Stimulated activated CD8-positive, alpha-beta memory T cell treated with anti-CD3 and anti-CD28 coated beads, Interleukin-15, amount 100 ng/mL, for 48 hours (primary cell): ENCODE measurements around the gene FBF1.
"Not testable (repeated sequence)": the region's sequence is repeated elsewhere in the genome, so short reads cannot be mapped to it uniquely, and the experiment has no call there.

Experiments used
- DNase-seq, 2 donors: peaks; one replicate each; pipeline ENCODE4 v3.0.0-alpha.2; 2020; ENCODE audit warnings: low read depth in 2 of 2

The FBF1 gene

DNA sequence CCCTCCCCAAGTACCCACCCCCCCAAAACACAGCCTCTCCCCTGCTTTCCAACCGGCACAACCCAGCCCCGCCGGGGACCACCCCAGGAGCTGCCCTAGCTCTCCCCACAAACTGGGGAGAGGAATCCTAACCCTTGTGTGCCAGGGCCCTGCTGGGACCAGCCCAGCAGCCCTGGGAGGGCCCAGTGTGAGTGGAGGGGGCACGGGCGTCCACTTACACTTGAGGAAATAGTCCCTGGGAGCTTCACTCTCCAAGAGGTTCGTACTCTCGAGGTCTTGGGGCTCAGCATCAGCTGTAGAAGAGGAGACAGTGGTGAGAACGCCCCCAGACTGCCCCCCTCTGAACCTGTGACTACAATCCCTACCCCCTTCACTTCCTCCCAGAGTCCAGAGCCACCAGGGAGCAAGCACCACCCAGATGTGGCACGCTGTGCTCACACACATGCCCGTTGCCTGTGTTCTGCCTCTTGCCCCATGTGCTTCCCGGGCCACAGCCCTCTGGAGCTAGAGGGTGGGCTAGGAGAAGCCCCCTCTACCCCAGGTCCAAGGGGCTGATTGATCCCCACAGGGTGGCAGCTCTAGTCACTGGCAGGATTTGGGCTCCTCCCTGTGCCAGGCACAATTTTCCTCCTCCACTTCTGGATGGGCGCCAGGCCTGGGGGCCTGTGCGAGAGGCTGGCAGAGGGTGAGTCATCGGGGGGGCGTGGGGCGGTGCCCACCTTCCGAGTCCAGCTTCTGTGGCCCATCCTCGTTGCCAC, 65.5 kb downstream of the FBF1 start:
- DNase-seq = no peak

DNA sequence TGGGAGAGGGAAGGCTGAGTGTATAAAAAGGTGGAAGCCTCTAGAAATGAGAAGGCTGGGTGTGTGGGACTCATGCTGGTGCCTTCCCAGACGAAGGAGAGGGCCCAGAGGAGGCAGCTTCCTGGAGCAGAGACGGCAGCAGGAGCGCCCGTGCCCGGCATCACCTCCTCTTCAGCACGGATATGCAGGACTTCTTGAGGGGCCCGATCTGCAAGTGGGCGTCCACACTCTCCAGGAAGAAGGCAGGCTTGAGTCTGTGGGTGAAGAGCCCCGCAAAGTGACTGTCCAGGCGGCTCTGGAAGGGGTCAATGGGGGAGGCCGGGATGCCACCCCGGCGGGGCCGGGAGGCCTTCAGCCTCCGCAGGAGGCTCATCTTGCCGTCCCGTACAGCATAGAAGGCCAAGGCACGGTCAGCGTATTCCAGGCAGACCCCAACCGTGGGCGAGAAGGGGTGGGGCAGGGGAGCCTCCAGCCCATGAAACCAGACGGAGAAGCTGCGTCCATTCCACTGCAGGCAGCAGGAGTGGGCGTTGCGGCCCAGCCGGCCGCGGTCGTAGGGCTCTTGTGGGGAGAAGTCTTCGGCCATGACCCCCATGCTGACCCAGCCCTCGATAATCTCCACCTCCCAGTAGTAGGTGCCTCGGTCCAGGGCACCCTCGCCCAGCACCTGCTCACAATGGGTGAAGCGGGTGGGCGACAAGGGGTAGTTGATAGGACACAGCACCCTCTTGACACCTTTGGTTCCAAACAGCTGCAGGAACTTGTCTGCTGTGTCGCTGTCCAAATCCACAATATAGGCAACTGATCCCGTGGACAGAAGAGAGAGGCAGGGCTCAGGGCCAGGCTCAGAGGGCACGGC, 66.3 kb downstream of the FBF1 start:
- no peak for DNase-seq

DNA sequence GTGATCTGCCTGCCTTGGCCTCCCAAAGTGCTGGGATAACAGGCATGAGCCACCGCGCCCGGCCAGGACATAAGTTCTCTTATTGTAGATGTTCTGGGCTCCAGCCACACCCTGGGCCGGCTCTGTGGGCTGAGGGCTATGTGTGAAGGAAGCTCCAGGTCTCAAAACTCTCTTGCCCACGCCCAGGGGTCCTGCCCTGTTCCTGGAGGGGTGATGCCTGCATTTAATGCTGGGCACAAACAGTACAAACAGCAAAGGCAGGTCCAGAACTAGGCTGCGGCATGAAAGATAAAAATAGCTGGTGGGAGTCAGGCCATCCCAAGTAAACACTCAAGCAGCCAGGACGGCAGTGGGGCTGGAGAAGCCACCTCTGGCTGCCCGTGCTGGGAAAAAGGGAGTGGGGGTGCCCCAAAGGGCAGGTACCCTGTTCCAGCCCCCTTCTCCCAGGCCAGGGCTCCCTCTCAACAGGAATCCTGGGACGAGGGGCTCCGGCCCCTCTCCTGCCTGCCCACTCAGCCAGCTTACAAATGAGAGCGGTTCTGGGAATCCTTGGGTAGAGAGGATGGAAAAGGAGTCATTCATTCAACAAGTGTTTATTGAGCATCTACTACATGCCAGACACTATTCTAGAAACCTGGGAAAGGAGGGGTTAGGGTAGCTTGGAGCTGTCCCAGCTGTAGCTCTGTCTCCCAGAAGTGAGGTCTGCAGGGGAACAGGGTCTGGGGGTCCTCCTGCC, 67.1 kb downstream of the FBF1 start:
- no peak for DNase-seq

DNA sequence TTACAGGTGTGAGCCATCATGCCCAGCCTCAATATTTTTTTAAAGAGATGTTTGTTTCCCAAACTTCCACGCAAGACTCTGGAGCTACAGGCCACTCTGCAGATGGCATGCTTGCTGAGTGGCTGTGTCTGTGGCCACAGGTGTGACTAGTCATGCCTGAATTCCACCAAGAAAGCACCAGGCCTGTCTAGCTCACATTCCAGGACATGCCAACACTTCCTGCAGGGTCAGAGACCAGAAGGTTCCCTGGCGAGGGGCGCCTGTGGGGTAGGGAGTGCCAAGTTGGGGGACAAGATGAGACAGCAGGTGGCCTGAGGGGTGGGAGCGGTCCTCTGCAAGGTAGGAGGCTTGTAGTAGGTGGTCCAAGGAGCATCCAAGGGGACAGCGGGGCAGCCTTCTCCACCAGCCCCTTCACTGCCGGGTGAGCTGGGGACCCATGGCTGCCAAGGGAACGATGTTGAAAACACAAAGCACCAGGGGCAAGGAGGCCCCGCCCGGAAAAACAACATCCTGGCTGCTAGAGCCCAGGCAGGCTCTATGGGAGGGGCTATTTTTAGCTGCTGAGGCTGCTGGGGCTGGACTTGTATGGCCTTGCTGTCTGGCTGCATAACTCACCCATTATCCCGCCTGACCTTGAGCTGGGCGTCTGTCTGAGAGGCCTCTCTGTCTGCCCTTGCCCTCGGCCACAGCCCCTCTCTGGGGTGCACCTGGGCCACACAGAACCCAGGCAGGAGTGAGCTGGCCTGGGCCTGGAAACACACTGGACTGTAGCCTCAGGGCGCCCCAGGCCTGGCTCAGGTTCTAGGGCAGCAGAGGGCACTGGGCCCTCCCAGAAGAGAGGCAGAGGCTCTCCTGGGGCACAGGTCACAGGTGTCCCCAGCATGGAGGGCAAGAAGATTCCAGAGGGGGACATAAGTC, 68.1 kb downstream of the FBF1 start:
- no peak for DNase-seq

DNA sequence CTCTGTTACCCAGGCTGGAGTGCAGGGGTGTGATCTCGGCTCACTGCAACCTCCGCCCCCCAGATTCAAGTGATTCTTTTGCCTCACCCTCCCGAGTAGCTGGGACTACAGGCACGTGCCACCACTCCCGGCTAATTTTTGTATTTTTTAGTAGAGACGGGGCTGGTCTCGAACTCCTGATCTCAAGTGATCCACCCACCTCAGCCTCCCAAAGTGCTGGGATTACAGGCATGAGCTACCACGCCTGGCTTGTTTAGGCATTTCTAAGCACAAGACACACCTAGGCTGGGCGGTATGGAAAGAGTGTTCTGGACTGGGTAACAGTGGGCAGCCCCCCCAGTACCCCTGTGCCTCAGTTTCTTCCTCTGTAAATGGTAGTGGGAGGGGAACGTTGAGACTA, 70.6 kb downstream of the FBF1 start:
- not testable (repeated sequence) for DNase-seq

DNA sequence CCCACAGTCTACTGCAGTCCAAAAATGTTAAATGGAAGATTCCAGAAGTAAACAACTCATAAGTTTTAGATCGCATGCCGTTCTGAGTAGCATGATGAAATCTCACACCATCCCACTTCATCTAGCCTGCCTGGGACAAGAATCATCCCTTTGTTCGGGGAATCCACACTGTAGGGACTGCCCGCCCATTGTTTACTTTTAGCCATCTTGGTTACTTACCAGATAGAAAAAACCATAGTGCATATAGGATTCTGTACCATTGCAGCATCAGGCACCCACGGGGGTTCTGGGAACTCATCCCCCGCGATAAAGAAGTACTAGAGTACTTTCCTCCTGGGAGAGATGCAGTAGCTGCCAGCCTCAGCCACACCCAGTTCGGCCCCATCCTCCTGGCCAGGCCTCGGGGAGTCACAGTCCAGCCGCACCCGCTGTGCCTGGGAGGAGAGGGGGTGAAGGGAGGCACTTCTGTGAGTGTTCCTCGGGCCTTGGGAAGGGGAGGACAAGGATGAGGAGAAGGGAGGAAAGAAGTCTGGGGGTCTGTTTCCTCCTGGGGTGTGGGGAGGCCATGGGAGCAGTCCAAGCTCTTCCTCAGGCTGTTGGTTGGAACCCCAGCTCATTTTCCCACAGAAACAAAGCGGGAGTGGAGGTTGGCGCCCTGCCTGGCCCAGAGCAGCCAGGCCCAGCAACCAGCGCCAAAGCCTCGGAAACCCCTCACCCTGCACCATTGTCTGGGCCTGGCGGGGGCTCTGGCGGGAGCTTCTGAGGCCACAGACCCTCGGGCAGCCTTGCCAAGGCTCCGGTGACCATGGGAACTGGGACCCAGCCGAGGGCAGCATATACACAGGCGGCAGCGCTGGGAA, 71.3 kb downstream of the FBF1 start:
- DNase-seq = no peak

DNA sequence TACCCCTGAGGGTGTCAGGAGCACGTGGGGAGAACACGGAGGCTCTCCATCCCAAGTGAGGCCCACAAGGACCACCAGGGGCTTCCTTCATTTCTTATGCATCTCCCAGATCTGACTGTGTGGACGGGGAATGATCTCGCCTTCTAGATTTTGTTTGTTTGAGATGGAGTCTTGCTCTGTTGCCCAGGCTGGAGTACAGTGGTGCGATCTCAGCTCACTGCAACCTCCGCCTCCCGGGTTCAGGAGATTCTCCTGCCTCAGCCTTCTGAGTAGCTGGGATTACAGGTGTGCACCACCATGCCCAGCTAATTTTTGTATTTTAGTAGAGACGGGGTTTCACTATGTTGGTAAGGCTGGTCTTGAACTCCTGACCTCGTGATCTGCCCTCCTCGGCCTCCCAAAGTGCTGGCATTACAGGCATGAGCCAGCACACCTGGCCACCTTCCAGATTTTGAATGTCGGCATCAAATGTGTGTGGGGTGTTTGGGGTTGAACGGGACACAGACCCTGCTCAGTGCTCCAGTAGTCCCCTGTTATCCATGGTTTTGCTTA, 72.0 kb downstream of the FBF1 start:
- not testable (repeated sequence) for DNase-seq

DNA sequence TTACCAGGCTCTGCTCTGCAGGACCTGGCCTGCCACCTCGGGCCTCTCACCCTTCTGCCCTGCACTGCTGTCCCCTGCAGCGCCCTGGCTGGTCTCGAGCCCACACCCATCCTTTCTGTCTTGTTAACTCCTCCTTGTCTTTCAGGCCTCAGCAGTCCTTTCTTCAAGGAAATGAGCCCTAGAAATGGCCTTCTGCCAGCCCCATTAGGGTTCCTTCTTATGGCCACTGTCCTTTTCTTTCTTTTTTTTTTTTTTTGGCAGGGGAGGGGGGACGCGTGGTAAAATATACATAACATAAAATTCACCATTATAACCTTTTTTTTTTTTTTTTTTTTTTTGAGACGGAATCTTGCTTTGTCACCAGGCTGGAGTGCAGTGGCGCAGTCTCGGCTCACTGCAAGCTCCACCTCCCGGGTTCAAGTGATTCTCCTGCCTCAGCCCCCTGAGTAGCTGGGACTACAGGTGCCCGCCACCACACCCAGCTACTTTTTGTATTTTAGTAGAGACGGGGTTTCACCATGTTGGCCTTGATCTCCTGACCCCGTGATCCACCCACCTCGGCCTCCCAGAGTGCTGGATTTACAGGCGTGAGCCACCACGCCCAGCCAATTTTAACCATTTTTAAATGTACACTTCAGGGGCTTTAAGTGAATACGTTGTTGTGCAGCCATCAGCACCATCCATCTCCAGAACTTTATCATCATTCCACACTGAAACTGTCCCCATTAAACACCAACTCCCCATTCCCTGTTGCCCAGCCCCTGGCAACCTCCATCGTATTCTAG, 75.2 kb downstream of the FBF1 start:
- DNase-seq = not testable (repeated sequence)

DNA sequence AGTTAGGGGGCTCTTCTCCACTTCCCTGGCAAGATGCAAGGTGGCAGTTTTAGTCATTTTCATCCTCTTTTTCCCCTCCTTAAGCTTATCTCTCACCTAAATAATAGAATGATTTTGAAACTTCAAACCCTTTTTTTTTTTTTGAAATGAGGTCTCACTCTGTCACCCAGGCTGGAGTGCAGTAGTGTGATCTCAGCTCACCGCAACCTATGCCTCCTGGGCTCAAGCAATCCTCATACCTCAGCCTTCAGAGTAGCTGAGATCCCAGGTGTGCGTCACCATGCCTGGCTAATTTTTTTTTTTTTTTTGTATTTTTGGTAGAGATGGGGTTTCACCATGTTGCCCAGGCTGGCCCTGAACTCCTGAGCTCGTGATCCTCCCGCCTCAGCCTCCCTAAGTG, 76.0 kb downstream of the FBF1 start:
- not testable (repeated sequence) for DNase-seq

DNA sequence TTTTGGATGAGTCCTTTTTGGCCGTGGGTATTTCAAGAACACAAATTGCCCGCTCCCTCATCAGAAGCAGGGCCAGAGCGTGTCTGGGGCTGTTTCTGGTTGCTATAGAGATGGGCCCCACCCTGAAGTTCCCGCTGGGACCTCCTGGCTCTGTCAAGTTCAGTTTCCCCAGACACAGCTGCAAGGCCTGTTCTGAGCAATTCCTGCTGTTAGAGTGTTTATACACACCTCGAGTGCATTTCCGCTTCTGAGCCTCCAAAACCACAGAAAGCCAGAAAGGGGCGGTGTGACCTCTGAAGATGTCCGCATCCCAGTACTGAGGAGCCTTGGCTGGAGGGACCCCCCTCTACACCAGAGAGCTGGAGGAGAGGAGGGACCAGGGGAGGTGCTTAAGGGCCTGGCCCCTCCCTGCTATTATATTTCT, 76.4 kb downstream of the FBF1 start:
- DNase-seq = no peak

DNA sequence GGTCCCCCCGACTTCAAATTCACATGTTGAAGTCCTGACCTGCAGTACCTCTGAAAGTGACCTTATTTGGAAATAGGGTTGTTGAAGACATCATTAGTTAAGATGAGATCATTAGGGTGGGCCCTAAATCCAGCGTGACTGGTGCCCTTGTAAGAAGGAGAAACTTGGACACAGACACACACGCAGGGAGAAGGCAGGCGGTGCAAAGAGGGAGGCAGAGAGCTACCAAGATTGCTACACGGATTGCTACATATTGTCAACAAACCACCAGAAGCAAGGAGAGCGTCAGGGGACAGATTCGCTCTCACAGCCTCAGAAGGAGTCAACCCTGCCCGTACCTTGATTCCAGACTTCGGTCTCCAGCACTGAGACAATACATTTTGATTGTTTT, 78.9 kb downstream of the FBF1 start:
- no peak for DNase-seq
